Right atrium auricular region (tissue), 2 donors: ENCODE results near the gene RSPH3. TPM values are rescaled to one million over a fixed set of nuclear protein-coding genes. Genes with fewer than 3 reads are reported as not detected.

ENCODE experiments used
- DNase-seq: peaks from one replicate; pipeline ENCODE4 v3.0.0-alpha.2; 2019; ENCODE audit warnings: low spot score
- H3K27ac ChIP-seq, 2 donors: fragments of 200-600 bp; sonication (generic); 1 replicate in 1 of 2; 2 replicates in 1 of 2; pipeline ENCODE4 v1.5.1; 2016 to 2019
- H3K27me3 ChIP-seq, 2 donors: fragments of 200-600 bp; sonication (generic); one replicate each; pipeline versions ENCODE4 v1.5.1 to v1.6.0; 2017 to 2019
- H3K36me3 ChIP-seq: fragments of 200-600 bp; sonication (generic); one replicate; pipeline ENCODE4 v1.5.1; 2016
- H3K4me1 ChIP-seq, 2 donors: fragments of 200-600 bp; sonication (generic); one replicate each; pipeline versions ENCODE4 v1.5.1 to v1.6.0; 2017 to 2019
- H3K4me3 ChIP-seq, 2 donors: fragments of 200-600 bp; sonication (generic); 1 replicate in 1 of 2; 2 replicates in 1 of 2; pipeline ENCODE4 v1.5.1; 2017 to 2019; ENCODE audit warnings: mild to moderate bottlenecking in 1 of 2, moderate library complexity in 1 of 2
- H3K9me3 ChIP-seq, 2 donors: fragments of 200-600 bp; sonication (generic); one replicate each; pipeline ENCODE4 v1.5.1; 2019
- CTCF ChIP-seq, 2 donors: fragments of 200-600 bp; sonication (generic); IDR thresholded peaks; one replicate each; pipeline ENCODE4 v1.5.1; 2019; ENCODE audit warnings: antibody characterized with exemption in 2 of 2
- total RNA-seq, 2 donors: library from RNA; depleted of rRNA; stranded (reverse); fragments of >200 nt; gene quantifications; one replicate each; pipeline ENCODE4 v1.1.0, GENCODE V29; 2016

Gene RSPH3
- total RNA-seq, 2 donors from 2014 or later, result 6.8 to 10.0 TPM

DNA sequence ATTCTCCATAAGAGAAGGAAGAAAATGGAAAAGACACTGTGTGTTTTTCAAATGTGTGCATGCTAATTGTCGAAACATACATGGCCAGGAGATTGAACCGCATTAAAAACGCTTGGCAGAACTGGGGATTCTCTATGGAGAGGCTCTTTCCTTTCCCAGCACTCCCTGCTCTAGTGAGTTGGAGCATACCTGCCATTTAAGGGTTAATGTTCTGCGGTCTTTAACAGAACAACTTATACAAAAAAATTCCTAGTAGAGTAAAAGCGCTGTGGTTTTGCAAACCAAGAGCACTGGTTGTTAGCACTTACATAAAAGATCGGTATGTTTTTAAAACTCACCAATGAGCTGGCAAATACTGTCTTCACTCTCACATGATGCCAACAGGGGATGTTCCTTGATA is 43.2 kb upstream of the RSPH3 start:
- no peak overlapping the region for H3K27ac ChIP-seq
- DNase-seq, result no peak
- no peaks in the 10 kb centered on the region for H3K36me3 ChIP-seq
- H3K4me1 ChIP-seq, result peaks cover 0 to 8% of the 10 kb centered on the region in 2 donors
- H3K4me3 ChIP-seq, result no peak overlapping the region
- TF ChIP-seq CTCF (IDR thresholded peaks at IDR 0.05), result no peak
- H3K9me3 ChIP-seq, result no peaks in the 10 kb centered on the region
- H3K27me3 ChIP-seq, result no peaks in the 10 kb centered on the region

- peaks cover 0 to 10% of the 10 kb centered on the region in 2 donors for H3K4me1 ChIP-seq
- H3K27me3 ChIP-seq, result no peaks in the 10 kb centered on the region
- peak in 1 of 2 donors; percentile 7 for TF ChIP-seq CTCF (IDR thresholded peaks at IDR 0.05)
- peak overlapping the region; percentile 34 to 49 for H3K27ac ChIP-seq
- H3K9me3 ChIP-seq, result no peaks in the 10 kb centered on the region
- no peak overlapping the region for H3K4me3 ChIP-seq
- no peaks in the 10 kb centered on the region for H3K36me3 ChIP-seq
- no peak for DNase-seq
These were observed 42.8 kb upstream of the RSPH3 start for GRCh38 chr6:159042826-159043181.

GRCh38 chr6:159042003-159042825 is 42.2 kb upstream of the RSPH3 start:
- no peak for DNase-seq
- no peaks in the 10 kb centered on the region for H3K27me3 ChIP-seq
- H3K4me3 ChIP-seq, result no peak overlapping the region
- no peaks in the 10 kb centered on the region for H3K9me3 ChIP-seq
- H3K27ac ChIP-seq, result peak overlapping the region; percentile 34 to 49
- peaks cover 0 to 13% of the 10 kb centered on the region in 2 donors for H3K4me1 ChIP-seq
- TF ChIP-seq CTCF (IDR thresholded peaks at IDR 0.05), result peak; percentile 65 to 96
- H3K36me3 ChIP-seq, result no peaks in the 10 kb centered on the region

DNA sequence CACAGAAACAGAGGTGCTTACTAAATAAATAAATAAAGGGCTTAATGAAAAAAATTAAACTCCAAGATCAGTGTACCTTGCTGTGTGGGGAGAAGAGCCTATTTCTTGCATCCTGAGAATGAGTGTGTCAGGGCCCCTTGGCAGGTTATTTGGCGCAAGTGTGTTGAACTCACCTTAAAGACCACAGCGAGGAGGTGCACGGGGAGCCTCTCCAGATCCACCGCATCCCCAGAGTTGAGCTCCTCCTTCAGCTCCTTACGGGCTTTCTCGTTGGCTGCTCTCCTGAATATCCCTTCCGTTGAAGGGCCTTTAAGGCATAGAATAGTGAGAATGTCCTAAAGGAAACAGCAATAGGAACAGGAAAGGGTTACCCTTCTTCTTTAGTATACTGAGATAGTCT is 41.2 kb upstream of the RSPH3 start:
- TF ChIP-seq CTCF (IDR thresholded peaks at IDR 0.05), result no peak
- H3K27me3 ChIP-seq, result no peaks in the 10 kb centered on the region
- peak overlapping the region in 1 of 2 donors; percentile 49 for H3K27ac ChIP-seq
- no peak overlapping the region for H3K4me3 ChIP-seq
- H3K4me1 ChIP-seq, result peaks cover 0 to 13% of the 10 kb centered on the region in 2 donors
- H3K36me3 ChIP-seq, result no peaks in the 10 kb centered on the region
- DNase-seq, result no peak
- H3K9me3 ChIP-seq, result no peaks in the 10 kb centered on the region

DNA sequence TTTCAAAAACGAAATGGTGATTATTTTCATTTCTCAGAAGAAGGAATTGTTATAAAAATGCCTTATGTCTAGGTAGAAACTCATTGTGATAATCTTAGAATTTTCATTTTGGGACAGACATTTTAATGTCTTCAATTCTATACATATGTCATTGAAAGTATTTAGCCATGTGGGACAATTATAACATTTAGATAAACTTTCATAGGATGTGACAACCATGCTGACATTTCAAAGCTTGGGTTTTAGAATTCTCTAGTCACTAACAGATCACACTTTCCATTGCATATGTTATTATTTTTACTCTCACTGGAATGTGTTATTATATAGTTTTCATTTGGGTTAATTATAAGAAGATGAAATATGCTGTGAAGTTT is 39.9 kb upstream of the RSPH3 start:
- TF ChIP-seq CTCF (IDR thresholded peaks at IDR 0.05), result no peak
- Histone ChIP-seq H3K36me3 (no peaks in the 10 kb centered on the region), H3K4me1 (peaks cover 0 to 13% of the 10 kb centered on the region in 2 donors), H3K27ac (no peak overlapping the region), H3K27me3 (no peaks in the 10 kb centered on the region), H3K9me3 (no peaks in the 10 kb centered on the region), H3K4me3 (no peak overlapping the region)
- no peak for DNase-seq
